H1 (cell line): ENCODE results near the gene C16orf89. TPM values are rescaled to one million over a fixed set of nuclear protein-coding genes. Genes with fewer than 3 reads are reported as not detected.

Experiments used
- BRCA1 ChIP-seq: IDR thresholded peaks from 2 replicates; pipeline ENCODE4 v1.6.1; 2012; ENCODE audit warnings: low read depth, low read length, improper control_type of control experiment
- EP300 ChIP-seq, 2 experiments: IDR thresholded peaks; 1 replicate in 1 of 2; 2 replicates in 1 of 2; pipeline ENCODE4 v1.6.1; 2011 to 2012; ENCODE audit warnings: low read depth in 2 of 2, low read length in 2 of 2, mild to moderate bottlenecking in 2 of 2, borderline replicate concordance in 1 of 2, inconsistent platforms in 1 of 2, moderate library complexity in 1 of 2
- KDM5A ChIP-seq: fragments of 200-600 bp; IDR thresholded peaks from 2 replicates; pipeline ENCODE4 v1.7.1; 2012; ENCODE audit warnings: mild to moderate bottlenecking, low read length, inconsistent platforms, mixed read lengths
- SIN3A ChIP-seq, 2 experiments: IDR thresholded peaks in 1 of 2; conservative IDR thresholded peaks in 1 of 2; 2 replicates each; pipeline ENCODE4 v1.6.1; 2011 to 2012; ENCODE audit warnings: low read length in 2 of 2, improper control_type of control experiment in 1 of 2, low read depth in 1 of 2, mild to moderate bottlenecking in 1 of 2
- SP1 ChIP-seq: IDR thresholded peaks from 2 replicates; pipeline ENCODE4 v1.6.1; 2011; ENCODE audit warnings: low read depth, low read length
- SP4 ChIP-seq: IDR thresholded peaks from 2 replicates; pipeline ENCODE4 v1.6.1; 2012; ENCODE audit warnings: low read length, inconsistent platforms
- SRF ChIP-seq: IDR thresholded peaks from 2 replicates; pipeline ENCODE4 v1.6.1; 2011; ENCODE audit warnings: mild to moderate bottlenecking, low read depth, low read length, moderate library complexity
- TCF12 ChIP-seq: IDR thresholded peaks from 2 replicates; pipeline ENCODE4 v1.6.1; 2011; ENCODE audit warnings: low read depth, mild to moderate bottlenecking, low read length
- polyA plus RNA-seq, 7 experiments: library from polyadenylated mRNA; depleted of rRNA in 3 of 7; stranded (reverse) in 5 of 7; unstranded in 2 of 7; fragments of >200 nt in 5 of 7; fragments of 200-250 nt in 2 of 7; gene quantifications; 1 replicate in 5 of 7; 2 replicates in 1 of 7; 4 replicates in 1 of 7; pipeline versions ENCODE4 v1.2.1 to v1.2.3, GENCODE V29; 2011 to 2013; ENCODE audit warnings: missing spikeins in 2 of 7, mixed read lengths in 2 of 7
- total RNA-seq: library from RNA; stranded (reverse); fragmentation: NEBNext Ultra II Directional; extraction: Animal tissue kit (Norgen Biotek cat#: 25700); gene quantifications from 2 replicates; pipeline ENCODE4 v1.2.1, GENCODE V29; 2021

Gene C16orf89
- total and polyA plus RNA-seq, 2 of the 8 experiments (the other 6 are each of a cell fraction or from before 2014, with no cell fraction given), result 6.7 to 9.9 TPM

- TF ChIP-seq EP300 (IDR thresholded peaks at IDR 0.05; ENCODE audit: borderline replicate concordance in 1 of 2, low read depth in 2 of 2, low read length in 2 of 2) (no peak), KDM5A (no peak), SP1 (no peak), SP4 (no peak), SIN3A (conservative IDR thresholded peaks at IDR 0.05 in 1 of 2, IDR thresholded peaks at IDR 0.05 in 1 of 2; ENCODE audit: low read depth in 1 of 2, low read length in 2 of 2) (no peak), BRCA1 (no peak), SRF (no peak), TCF12 (no peak)
Measured at GRCh38 chr16:5008311-5008731, 57.4 kb downstream of the C16orf89 start (continued).
